Measurements from ENCODE around the gene IQCB1.
"Not testable (repeated sequence)": the region's sequence is repeated elsewhere in the genome, so short reads cannot be mapped to it uniquely, and the experiment has no call there.

Gene IQCB1

GRCh38 chr3:121863801-121864200, 28.9 kb upstream of the IQCB1 start:
- TF ChIP-seq EZH2phosphoT487 (IDR thresholded peaks at IDR 0.05; ENCODE audit: borderline replicate concordance) = no peak
- Histone ChIP-seq H3K79me2 (ENCODE audit: insufficient read depth, low read length) (no peaks in the 10 kb centered on the region), H2AFZ (ENCODE audit: low read length) (no peak overlapping the region), H3K4me2 (ENCODE audit: low read depth, low read length, poor library complexity, severe bottlenecking) (no peak overlapping the region), H3K9ac (ENCODE audit: low read depth, low read length, poor library complexity, severe bottlenecking) (no peak overlapping the region), H3K9me2 (replicated peaks; ENCODE audit: low read depth, low read length) (no peaks in the 10 kb centered on the region), H3K9me3 (ENCODE audit: insufficient read depth, low read depth, low read length) (0 out of 2 replicates have a peak, but pooled peaks cover 3% of the 10 kb centered on the region), H3F3A (ENCODE audit: low read depth) (no peaks in the 10 kb centered on the region), H3K4me3 (ENCODE audit: low read length, poor library complexity, severe bottlenecking) (no peak overlapping the region), H4K20me1 (ENCODE audit: insufficient read depth, low read length, poor library complexity, severe bottlenecking) (no peaks in the 10 kb centered on the region), H3K4me1 (ENCODE audit: insufficient read depth, low read length, poor library complexity, severe bottlenecking) (no peaks in the 10 kb centered on the region), H3K27me3 (ENCODE audit: insufficient read depth, low read length, poor library complexity, severe bottlenecking) (no peaks in the 10 kb centered on the region), H3K36me3 (ENCODE audit: insufficient read depth, low read length) (peaks cover 39% of the 10 kb centered on the region)

- H3K27me3 ChIP-seq (ENCODE audit: insufficient read depth, low read length, poor library complexity, severe bottlenecking); H2AFZ ChIP-seq (ENCODE audit: low read length); H3K9me3 ChIP-seq (ENCODE audit: insufficient read depth, low read depth, low read length); H3K9ac ChIP-seq (ENCODE audit: low read depth, low read length, poor library complexity, severe bottlenecking); H3K4me3 ChIP-seq (ENCODE audit: low read length, poor library complexity, severe bottlenecking); H3F3A ChIP-seq (ENCODE audit: low read depth); H3K9me2 ChIP-seq (replicated peaks; ENCODE audit: low read depth, low read length); H4K20me1 ChIP-seq (ENCODE audit: insufficient read depth, low read length, poor library complexity, severe bottlenecking); H3K4me1 ChIP-seq (ENCODE audit: insufficient read depth, low read length, poor library complexity, severe bottlenecking); H3K79me2 ChIP-seq (ENCODE audit: insufficient read depth, low read length); H3K4me2 ChIP-seq (ENCODE audit: low read depth, low read length, poor library complexity, severe bottlenecking): not testable (repeated sequence)
- H3K36me3 ChIP-seq (ENCODE audit: insufficient read depth, low read length) = peaks cover 39% of the 10 kb centered on the region
Measured at GRCh38 chr3:121863247-121863646, 28.4 kb upstream of the IQCB1 start.

- H3K27me3 ChIP-seq (ENCODE audit: insufficient read depth, low read length, poor library complexity, severe bottlenecking); H3K4me3 ChIP-seq (ENCODE audit: low read length, poor library complexity, severe bottlenecking); H3K4me1 ChIP-seq (ENCODE audit: insufficient read depth, low read length, poor library complexity, severe bottlenecking); H3K4me2 ChIP-seq (ENCODE audit: low read depth, low read length, poor library complexity, severe bottlenecking); H3F3A ChIP-seq (ENCODE audit: low read depth); H4K20me1 ChIP-seq (ENCODE audit: insufficient read depth, low read length, poor library complexity, severe bottlenecking); H3K79me2 ChIP-seq (ENCODE audit: insufficient read depth, low read length); H3K9me3 ChIP-seq (ENCODE audit: insufficient read depth, low read depth, low read length); H3K9ac ChIP-seq (ENCODE audit: low read depth, low read length, poor library complexity, severe bottlenecking); H2AFZ ChIP-seq (ENCODE audit: low read length); H3K9me2 ChIP-seq (replicated peaks; ENCODE audit: low read depth, low read length): not testable (repeated sequence)
- H3K36me3 ChIP-seq (ENCODE audit: insufficient read depth, low read length) = peaks cover 12% of the 10 kb centered on the region; the same call in 1 of the 2 replicates
Measured at GRCh38 chr3:121857778-121858177, 22.9 kb upstream of the IQCB1 start.

- Histone ChIP-seq H3K27me3 (ENCODE audit: insufficient read depth, low read length, poor library complexity, severe bottlenecking) (no peaks in the 10 kb centered on the region), H3F3A (ENCODE audit: low read depth) (no peaks in the 10 kb centered on the region), H3K9me3 (ENCODE audit: insufficient read depth, low read depth, low read length) (no peaks in the 10 kb centered on the region), H3K4me3 (ENCODE audit: low read length, poor library complexity, severe bottlenecking) (no peak overlapping the region), H3K79me2 (ENCODE audit: insufficient read depth, low read length) (no peaks in the 10 kb centered on the region), H3K9ac (ENCODE audit: low read depth, low read length, poor library complexity, severe bottlenecking) (no peak overlapping the region), H3K4me2 (ENCODE audit: low read depth, low read length, poor library complexity, severe bottlenecking) (no peak overlapping the region), H2AFZ (ENCODE audit: low read length) (no peak overlapping the region), H3K4me1 (ENCODE audit: insufficient read depth, low read length, poor library complexity, severe bottlenecking) (no peaks in the 10 kb centered on the region), H3K36me3 (ENCODE audit: insufficient read depth, low read length) (0 out of 2 replicates have a peak, but pooled peaks cover 7% of the 10 kb centered on the region), H4K20me1 (ENCODE audit: insufficient read depth, low read length, poor library complexity, severe bottlenecking) (no peaks in the 10 kb centered on the region), H3K9me2 (replicated peaks; ENCODE audit: low read depth, low read length) (no peaks in the 10 kb centered on the region)
- TF ChIP-seq EZH2phosphoT487 (IDR thresholded peaks at IDR 0.05; ENCODE audit: borderline replicate concordance) (no peak), CTCF (conservative IDR thresholded peaks at IDR 0.05; ENCODE audit: low read length) (peak; percentile 83)
Measured at GRCh38 chr3:121855555-121855954, 20.7 kb upstream of the IQCB1 start.

Data from Loucy (cell line).